ENCODE data around the gene PSMG1. TPM values are rescaled to one million over a fixed set of nuclear protein-coding genes. Genes with fewer than 3 reads are reported as not detected.

Gene PSMG1
- total and polyA plus RNA-seq, 2 experiments from 2014 or later = 43.3 to 81.4 TPM

DNA sequence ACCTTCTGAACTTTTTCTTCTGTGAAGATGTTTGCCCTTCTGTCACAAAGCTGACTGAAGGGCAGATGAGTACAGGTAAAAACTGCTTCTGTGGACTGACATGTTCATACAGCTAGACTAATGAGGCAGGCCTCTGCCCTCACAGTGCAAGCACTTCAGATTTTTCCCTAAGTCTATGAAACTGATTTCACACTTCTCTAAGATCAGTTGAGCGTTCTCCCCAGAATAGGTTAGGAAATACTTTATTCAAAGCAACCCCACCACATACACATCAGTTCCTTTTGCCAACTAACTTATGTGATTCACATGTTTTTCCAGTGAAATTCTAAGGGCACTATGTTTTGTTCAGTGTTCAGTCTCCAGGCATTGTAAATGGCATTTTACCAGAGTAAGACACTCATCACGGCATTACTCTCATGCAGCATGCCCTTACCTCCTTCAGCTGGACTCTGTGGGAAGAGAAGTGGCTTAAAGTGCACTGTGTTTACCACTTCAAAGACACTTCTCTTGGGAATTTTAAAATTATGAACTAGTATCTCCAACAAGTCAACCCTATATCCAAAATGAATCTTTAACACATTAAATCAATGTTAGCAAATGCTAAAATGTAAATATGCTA, 5.4 kb upstream of the PSMG1 start:
- H3K36me3 ChIP-seq (replicated peaks; ENCODE audit: insufficient read depth, low read depth) = no peaks in the 10 kb centered on the region
- peaks cover 6% of the 10 kb centered on the region for H3K4me1 ChIP-seq (ENCODE audit: insufficient read depth)
- H3K27me3 ChIP-seq = no peaks in the 10 kb centered on the region
- no peaks in the 10 kb centered on the region for H3K9me3 ChIP-seq (ENCODE audit: low read depth)
- no peak for DNase-seq (ENCODE audit: low spot score)
- 82% methylated on average over 2 of the region's 2 CpGs for WGBS (ENCODE audit: low lambda C conversion rate, missing lambda C conversion rate)
- no peaks in the 10 kb centered on the region for H4K20me1 ChIP-seq (ENCODE audit: insufficient read depth, poor library complexity, severe bottlenecking)
- H3K79me2 ChIP-seq = no peaks in the 10 kb centered on the region
- TF ChIP-seq EZH2phosphoT487 (IDR thresholded peaks at IDR 0.05; ENCODE audit: low read depth, severe bottlenecking, unreplicated experiment) (no peak), EZH2 (IDR thresholded peaks at IDR 0.05; ENCODE audit: borderline replicate concordance) (no peak)
- TF ChIP-seq, protein P1, sequence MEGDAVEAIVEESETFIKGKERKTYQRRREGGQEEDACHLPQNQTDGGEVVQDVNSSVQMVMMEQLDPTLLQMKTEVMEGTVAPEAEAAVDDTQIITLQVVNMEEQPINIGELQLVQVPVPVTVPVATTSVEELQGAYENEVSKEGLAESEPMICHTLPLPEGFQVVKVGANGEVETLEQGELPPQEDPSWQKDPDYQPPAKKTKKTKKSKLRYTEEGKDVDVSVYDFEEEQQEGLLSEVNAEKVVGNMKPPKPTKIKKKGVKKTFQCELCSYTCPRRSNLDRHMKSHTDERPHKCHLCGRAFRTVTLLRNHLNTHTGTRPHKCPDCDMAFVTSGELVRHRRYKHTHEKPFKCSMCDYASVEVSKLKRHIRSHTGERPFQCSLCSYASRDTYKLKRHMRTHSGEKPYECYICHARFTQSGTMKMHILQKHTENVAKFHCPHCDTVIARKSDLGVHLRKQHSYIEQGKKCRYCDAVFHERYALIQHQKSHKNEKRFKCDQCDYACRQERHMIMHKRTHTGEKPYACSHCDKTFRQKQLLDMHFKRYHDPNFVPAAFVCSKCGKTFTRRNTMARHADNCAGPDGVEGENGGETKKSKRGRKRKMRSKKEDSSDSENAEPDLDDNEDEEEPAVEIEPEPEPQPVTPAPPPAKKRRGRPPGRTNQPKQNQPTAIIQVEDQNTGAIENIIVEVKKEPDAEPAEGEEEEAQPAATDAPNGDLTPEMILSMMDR (IDR thresholded peaks at IDR 0.05; ENCODE audit: poor library complexity) = no peak
- H3K9me2 ChIP-seq (replicated peaks; ENCODE audit: insufficient read depth) = no peaks in the 10 kb centered on the region
- no peak overlapping the region for H3K4me3 ChIP-seq
- no peak overlapping the region for H3K4me2 ChIP-seq
- no peak overlapping the region for H3K27ac ChIP-seq
- no peak overlapping the region for H2AFZ ChIP-seq

DNA sequence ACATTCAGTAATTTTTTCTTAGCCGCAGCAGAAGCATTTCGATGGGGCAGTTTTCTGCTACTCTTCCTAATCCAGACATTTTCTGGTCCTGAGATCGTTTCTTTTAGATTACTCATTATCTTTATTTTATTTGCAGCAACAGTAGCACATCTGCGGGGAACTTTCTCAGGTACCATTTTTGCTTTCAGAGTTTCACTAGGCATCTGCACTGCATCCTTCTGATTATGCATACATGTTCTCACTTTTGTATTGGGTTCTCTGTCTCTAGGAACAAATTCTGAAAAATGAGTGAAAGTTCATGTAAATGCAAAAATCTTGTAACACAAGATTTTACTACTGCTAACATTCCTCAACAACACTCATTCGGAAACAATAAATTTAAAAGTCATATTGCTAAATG, 3.9 kb upstream of the PSMG1 start:
- H3K9me3 ChIP-seq (ENCODE audit: low read depth) = no peaks in the 10 kb centered on the region
- TF ChIP-seq, protein P1 (IDR thresholded peaks at IDR 0.05; ENCODE audit: poor library complexity) = no peak
- TF ChIP-seq EZH2 (IDR thresholded peaks at IDR 0.05; ENCODE audit: borderline replicate concordance) (no peak), EZH2phosphoT487 (IDR thresholded peaks at IDR 0.05; ENCODE audit: low read depth, severe bottlenecking, unreplicated experiment) (no peak)
- no peaks in the 10 kb centered on the region for H4K20me1 ChIP-seq (ENCODE audit: insufficient read depth, poor library complexity, severe bottlenecking)
- no peak overlapping the region for H3K4me3 ChIP-seq
- no peak overlapping the region for H3K27ac ChIP-seq
- H3K27me3 ChIP-seq = no peaks in the 10 kb centered on the region
- no peaks in the 10 kb centered on the region for H3K36me3 ChIP-seq (replicated peaks; ENCODE audit: insufficient read depth, low read depth)
- H3K4me2 ChIP-seq = no peak overlapping the region
- peaks cover 6% of the 10 kb centered on the region for H3K4me1 ChIP-seq (ENCODE audit: insufficient read depth)
- no peak for DNase-seq (ENCODE audit: low spot score)
- peaks cover 8% of the 10 kb centered on the region for H3K79me2 ChIP-seq
- H3K9me2 ChIP-seq (replicated peaks; ENCODE audit: insufficient read depth) = no peaks in the 10 kb centered on the region
- no peak overlapping the region for H2AFZ ChIP-seq
- WGBS (ENCODE audit: low lambda C conversion rate, missing lambda C conversion rate) = 87% methylated on average over 5 of the region's 5 CpGs

DNA sequence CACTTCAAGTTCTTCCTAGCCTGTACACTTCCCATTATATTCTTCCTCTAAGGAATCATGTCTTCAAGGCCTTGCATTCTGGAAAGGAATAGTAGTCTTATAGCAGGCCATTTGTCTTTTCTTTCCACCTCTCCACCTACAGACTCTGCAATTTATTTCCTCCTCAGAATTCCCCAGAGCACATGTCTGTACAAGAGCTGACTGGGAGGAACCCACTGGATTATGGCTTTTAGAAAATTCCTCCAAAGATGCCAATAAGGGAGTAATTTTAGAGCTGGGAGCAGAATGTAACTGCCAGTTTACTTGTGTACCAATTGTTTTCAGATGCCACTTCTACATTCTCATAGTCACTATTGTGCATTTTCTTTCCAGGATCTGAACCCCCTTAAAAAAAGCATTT, 3.4 kb upstream of the PSMG1 start:
- H3K27me3 ChIP-seq = no peaks in the 10 kb centered on the region
- no peak overlapping the region for H3K4me2 ChIP-seq
- TF ChIP-seq, protein P1 (IDR thresholded peaks at IDR 0.05; ENCODE audit: poor library complexity) = no peak
- no peak for TF ChIP-seq EZH2phosphoT487 (IDR thresholded peaks at IDR 0.05; ENCODE audit: low read depth, severe bottlenecking, unreplicated experiment)
- TF ChIP-seq EZH2 (IDR thresholded peaks at IDR 0.05; ENCODE audit: borderline replicate concordance) = no peak
- no peak for DNase-seq (ENCODE audit: low spot score)
- no peak overlapping the region for H3K4me3 ChIP-seq
- no peak overlapping the region for H2AFZ ChIP-seq
- H4K20me1 ChIP-seq (ENCODE audit: insufficient read depth, poor library complexity, severe bottlenecking) = no peaks in the 10 kb centered on the region
- peaks cover 11% of the 10 kb centered on the region for H3K4me1 ChIP-seq (ENCODE audit: insufficient read depth)
- H3K36me3 ChIP-seq (replicated peaks; ENCODE audit: insufficient read depth, low read depth) = no peaks in the 10 kb centered on the region
- H3K79me2 ChIP-seq = peaks cover 13% of the 10 kb centered on the region
- no peak overlapping the region for H3K27ac ChIP-seq
- no peaks in the 10 kb centered on the region for H3K9me2 ChIP-seq (replicated peaks; ENCODE audit: insufficient read depth)
- no peaks in the 10 kb centered on the region for H3K9me3 ChIP-seq (ENCODE audit: low read depth)

Data from hepatocyte (in vitro differentiated cells).